ENCODE results near the gene LIN28A.
"Not testable (repeated sequence)": the region's sequence is repeated elsewhere in the genome, so short reads cannot be mapped to it uniquely, and the experiment has no call there.

LIN28A gene

GRCh38 chr1:26373789-26374188 is 36.8 kb upstream of the LIN28A start:
- TF ChIP-seq ZFP30 (CRISPR knock-in tag; IDR thresholded peaks at IDR 0.05) (no peak), PPARA (CRISPR knock-in tag; IDR thresholded peaks at IDR 0.05; ENCODE audit: borderline replicate concordance) (no peak), ZNF565 (CRISPR knock-in tag; conservative IDR thresholded peaks at IDR 0.05; ENCODE audit: low read depth) (no peak), ZC3H10 (CRISPR knock-in tag; IDR thresholded peaks at IDR 0.05) (no peak), TOX (CRISPR knock-in tag; IDR thresholded peaks at IDR 0.05; ENCODE audit: borderline replicate concordance) (no peak), ESRRG (CRISPR knock-in tag; IDR thresholded peaks at IDR 0.05) (no peak), ZNF70 (CRISPR knock-in tag; IDR thresholded peaks at IDR 0.05) (no peak), ISL1 (CRISPR knock-in tag; IDR thresholded peaks at IDR 0.05) (no peak), SNAI2 (CRISPR knock-in tag; IDR thresholded peaks at IDR 0.05) (no peak), ARNTL (CRISPR knock-in tag; IDR thresholded peaks at IDR 0.05; ENCODE audit: borderline replicate concordance, low read depth) (no peak), ZFP3 (CRISPR knock-in tag; IDR thresholded peaks at IDR 0.05) (no peak), OSR1 (CRISPR knock-in tag; IDR thresholded peaks at IDR 0.05) (no peak), GLIS3 (CRISPR knock-in tag; IDR thresholded peaks at IDR 0.05) (no peak), RARB (CRISPR knock-in tag; IDR thresholded peaks at IDR 0.05) (no peak), TCF4 (CRISPR knock-in tag; IDR thresholded peaks at IDR 0.05; ENCODE audit: borderline replicate concordance) (no peak), CSDC2 (CRISPR knock-in tag; IDR thresholded peaks at IDR 0.05) (no peak), POU6F1 (CRISPR knock-in tag; IDR thresholded peaks at IDR 0.05; ENCODE audit: borderline replicate concordance, low read depth) (no peak)
- TF ChIP-seq, protein P1, sequence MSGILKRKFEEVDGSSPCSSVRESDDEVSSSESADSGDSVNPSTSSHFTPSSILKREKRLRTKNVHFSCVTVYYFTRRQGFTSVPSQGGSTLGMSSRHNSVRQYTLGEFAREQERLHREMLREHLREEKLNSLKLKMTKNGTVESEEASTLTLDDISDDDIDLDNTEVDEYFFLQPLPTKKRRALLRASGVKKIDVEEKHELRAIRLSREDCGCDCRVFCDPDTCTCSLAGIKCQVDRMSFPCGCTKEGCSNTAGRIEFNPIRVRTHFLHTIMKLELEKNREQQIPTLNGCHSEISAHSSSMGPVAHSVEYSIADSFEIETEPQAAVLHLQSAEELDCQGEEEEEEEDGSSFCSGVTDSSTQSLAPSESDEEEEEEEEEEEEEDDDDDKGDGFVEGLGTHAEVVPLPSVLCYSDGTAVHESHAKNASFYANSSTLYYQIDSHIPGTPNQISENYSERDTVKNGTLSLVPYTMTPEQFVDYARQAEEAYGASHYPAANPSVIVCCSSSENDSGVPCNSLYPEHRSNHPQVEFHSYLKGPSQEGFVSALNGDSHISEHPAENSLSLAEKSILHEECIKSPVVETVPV (CRISPR knock-in tag; IDR thresholded peaks at IDR 0.05) = no peak
- TF ChIP-seq, protein P2, sequence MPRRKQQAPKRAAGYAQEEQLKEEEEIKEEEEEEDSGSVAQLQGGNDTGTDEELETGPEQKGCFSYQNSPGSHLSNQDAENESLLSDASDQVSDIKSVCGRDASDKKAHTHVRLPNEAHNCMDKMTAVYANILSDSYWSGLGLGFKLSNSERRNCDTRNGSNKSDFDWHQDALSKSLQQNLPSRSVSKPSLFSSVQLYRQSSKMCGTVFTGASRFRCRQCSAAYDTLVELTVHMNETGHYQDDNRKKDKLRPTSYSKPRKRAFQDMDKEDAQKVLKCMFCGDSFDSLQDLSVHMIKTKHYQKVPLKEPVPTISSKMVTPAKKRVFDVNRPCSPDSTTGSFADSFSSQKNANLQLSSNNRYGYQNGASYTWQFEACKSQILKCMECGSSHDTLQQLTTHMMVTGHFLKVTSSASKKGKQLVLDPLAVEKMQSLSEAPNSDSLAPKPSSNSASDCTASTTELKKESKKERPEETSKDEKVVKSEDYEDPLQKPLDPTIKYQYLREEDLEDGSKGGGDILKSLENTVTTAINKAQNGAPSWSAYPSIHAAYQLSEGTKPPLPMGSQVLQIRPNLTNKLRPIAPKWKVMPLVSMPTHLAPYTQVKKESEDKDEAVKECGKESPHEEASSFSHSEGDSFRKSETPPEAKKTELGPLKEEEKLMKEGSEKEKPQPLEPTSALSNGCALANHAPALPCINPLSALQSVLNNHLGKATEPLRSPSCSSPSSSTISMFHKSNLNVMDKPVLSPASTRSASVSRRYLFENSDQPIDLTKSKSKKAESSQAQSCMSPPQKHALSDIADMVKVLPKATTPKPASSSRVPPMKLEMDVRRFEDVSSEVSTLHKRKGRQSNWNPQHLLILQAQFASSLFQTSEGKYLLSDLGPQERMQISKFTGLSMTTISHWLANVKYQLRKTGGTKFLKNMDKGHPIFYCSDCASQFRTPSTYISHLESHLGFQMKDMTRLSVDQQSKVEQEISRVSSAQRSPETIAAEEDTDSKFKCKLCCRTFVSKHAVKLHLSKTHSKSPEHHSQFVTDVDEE (CRISPR knock-in tag; IDR thresholded peaks at IDR 0.05) = no peak
- no peak for ATAC-seq

GRCh38 chr1:26374361-26374760 is 36.3 kb upstream of the LIN28A start:
- ATAC-seq = not testable (repeated sequence)

DNA sequence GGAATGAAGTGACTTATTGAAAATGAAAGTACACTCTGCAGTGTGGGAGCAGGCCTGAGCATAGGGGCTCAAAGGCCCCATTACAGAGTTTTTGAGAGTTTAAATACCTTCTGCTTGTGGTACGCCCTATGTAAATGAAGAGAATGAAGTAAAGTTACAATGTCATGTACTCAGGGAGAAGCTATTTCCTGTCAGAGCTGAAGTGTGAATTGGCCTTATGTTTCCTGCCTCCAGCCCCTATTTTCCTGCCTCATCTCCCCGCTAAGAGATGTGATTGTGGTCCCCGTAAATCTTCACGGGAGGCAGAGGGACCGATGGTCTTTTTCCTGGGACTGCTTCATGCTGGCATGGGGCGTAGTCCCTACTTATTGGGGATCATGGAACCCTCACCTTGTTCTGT is 35.5 kb upstream of the LIN28A start:
- TF ChIP-seq OSR1 (CRISPR knock-in tag; IDR thresholded peaks at IDR 0.05) = no peak
- ATAC-seq = no peak

- TF ChIP-seq BACH2 (CRISPR knock-in tag; IDR thresholded peaks at IDR 0.05; ENCODE audit: borderline replicate concordance) = no peak
- no peak for TF ChIP-seq ZC3H10 (CRISPR knock-in tag; IDR thresholded peaks at IDR 0.05)
- no peak for TF ChIP-seq PPARA (CRISPR knock-in tag; IDR thresholded peaks at IDR 0.05; ENCODE audit: borderline replicate concordance)
- no peak for TF ChIP-seq ZNF8 (CRISPR knock-in tag; IDR thresholded peaks at IDR 0.05)
- TF ChIP-seq CSDC2 (CRISPR knock-in tag; IDR thresholded peaks at IDR 0.05) = no peak
- TF ChIP-seq OSR1 (CRISPR knock-in tag; IDR thresholded peaks at IDR 0.05) = no peak
- TF ChIP-seq ZNF70 (CRISPR knock-in tag; IDR thresholded peaks at IDR 0.05) = no peak
- TF ChIP-seq, protein P2 (CRISPR knock-in tag; IDR thresholded peaks at IDR 0.05) = no peak
- TF ChIP-seq ARNTL (CRISPR knock-in tag; IDR thresholded peaks at IDR 0.05; ENCODE audit: borderline replicate concordance, low read depth) = no peak
- no peak for TF ChIP-seq SNAI2 (CRISPR knock-in tag; IDR thresholded peaks at IDR 0.05)
- no peak for TF ChIP-seq ZFP3 (CRISPR knock-in tag; IDR thresholded peaks at IDR 0.05)
- no peak for TF ChIP-seq ESRRG (CRISPR knock-in tag; IDR thresholded peaks at IDR 0.05)
- ATAC-seq = no peak
Measured at GRCh38 chr1:26376050-26376449, 34.6 kb upstream of the LIN28A start.
